GM06990 (cell line): ENCODE measurements around the gene PCYT1A.

ENCODE experiments used
- DNase-seq: peaks from one replicate; pipeline ENCODE4 v3.0.0-alpha.2; 2011; ENCODE audit not compliant: insufficient read length; ENCODE audit errors: extremely low read depth
- H3K27me3 ChIP-seq: replicated peaks from 2 replicates; pipeline ENCODE4 v1.6.0; 2011; ENCODE audit warnings: low read length; ENCODE audit not compliant: control insufficient read depth, insufficient read depth
- H3K36me3 ChIP-seq: 2 replicates; pipeline ENCODE4 v1.5.1; 2011; ENCODE audit warnings: low read length; ENCODE audit not compliant: control insufficient read depth, insufficient read depth
- H3K4me3 ChIP-seq: replicated peaks from 2 replicates; pipeline ENCODE4 v1.5.1; 2011; ENCODE audit warnings: low read depth, mild to moderate bottlenecking, control low read depth, low read length
- CTCF ChIP-seq: IDR thresholded peaks from 2 replicates; pipeline ENCODE4 v1.5.1; 2011; ENCODE audit warnings: low read length, control low read depth, mild to moderate bottlenecking, inconsistent platforms; ENCODE audit not compliant: insufficient read depth, poor library complexity, severe bottlenecking

The PCYT1A gene

GRCh38 chr3:196193133-196193735, 94.3 kb downstream of the PCYT1A start:
- no peak overlapping the region for H3K4me3 ChIP-seq
- peak; percentile 52 for DNase-seq
- no peaks in the 10 kb centered on the region for H3K27me3 ChIP-seq
- no peaks in the 10 kb centered on the region for H3K36me3 ChIP-seq
- TF ChIP-seq CTCF, result no peak

GRCh38 chr3:196192524-196193051, 94.9 kb downstream of the PCYT1A start:
- H3K4me3 ChIP-seq, result no peak overlapping the region
- H3K36me3 ChIP-seq, result no peaks in the 10 kb centered on the region
- TF ChIP-seq CTCF, result no peak
- no peaks in the 10 kb centered on the region for H3K27me3 ChIP-seq
- DNase-seq, result peak; percentile 73

GRCh38 chr3:196192036-196192523, 95.4 kb downstream of the PCYT1A start:
- no peaks in the 10 kb centered on the region for H3K27me3 ChIP-seq
- peak; percentile 85 for DNase-seq
- H3K36me3 ChIP-seq, result no peaks in the 10 kb centered on the region
- TF ChIP-seq CTCF, result peak; percentile 16
- no peak overlapping the region for H3K4me3 ChIP-seq

- Histone ChIP-seq H3K27me3 (no peaks in the 10 kb centered on the region), H3K36me3 (no peaks in the 10 kb centered on the region), H3K4me3 (no peak overlapping the region)
- DNase-seq, result no peak
- no peak for TF ChIP-seq CTCF
Measured at GRCh38 chr3:196189566-196190347, 97.8 kb downstream of the PCYT1A start.

- Histone ChIP-seq H3K27me3 (no peaks in the 10 kb centered on the region), H3K4me3 (peak overlapping the region; percentile 45), H3K36me3 (no peaks in the 10 kb centered on the region)
- DNase-seq, result peak; percentile 78
- no peak for TF ChIP-seq CTCF
Measured at GRCh38 chr3:196186651-196187573, 100.6 kb downstream of the PCYT1A start.
